Keratinocyte (primary cell): Measurements from ENCODE around the gene PRKCE. TPM values are rescaled to one million over a fixed set of nuclear protein-coding genes. Genes with fewer than 3 reads are reported as not detected.

Experiments used
- DNase-seq: peaks from one replicate; pipeline ENCODE4 v3.0.0-alpha.2; 2011; ENCODE audit warnings: low read depth, missing footprints, low spot score
- FAIRE-seq: peaks from 2 replicates; lab custom pipeline; 2011; peaks lifted over from hg19 to GRCh38; lab: Jason Lieb, UNC
- H2AFZ ChIP-seq: 2 replicates; pipeline ENCODE4 v1.6.0; 2012; ENCODE audit warnings: low read length, control low read depth, inconsistent platforms; ENCODE audit not compliant: control insufficient read depth
- H3K27ac ChIP-seq: 2 replicates; pipeline ENCODE4 v1.5.1; 2011; ENCODE audit warnings: low read length; ENCODE audit not compliant: control insufficient read depth, insufficient read depth
- H3K27me3 ChIP-seq: 3 replicates; pipeline ENCODE4 v1.6.0; 2011; ENCODE audit warnings: low read length; ENCODE audit not compliant: control insufficient read depth, insufficient read depth; ENCODE audit errors: extremely low read depth
- H3K36me3 ChIP-seq, 2 experiments: 2 replicates in 1 of 2; 3 replicates in 1 of 2; pipeline ENCODE4 v1.5.1; 2011; ENCODE audit warnings: low read length in 2 of 2, mild to moderate bottlenecking in 1 of 2; ENCODE audit not compliant: control insufficient read depth in 2 of 2, insufficient read depth in 2 of 2; ENCODE audit errors: extremely low read depth in 1 of 2
- H3K4me1 ChIP-seq: 3 replicates; pipeline ENCODE4 v1.5.1; 2011; ENCODE audit warnings: low read length; ENCODE audit not compliant: control insufficient read depth, insufficient read depth; ENCODE audit errors: extremely low read depth
- H3K4me2 ChIP-seq: 3 replicates; pipeline ENCODE4 v1.6.0; 2011; ENCODE audit warnings: low read depth, low read length; ENCODE audit not compliant: control insufficient read depth, insufficient read depth; ENCODE audit errors: extremely low read depth
- H3K4me3 ChIP-seq, 3 experiments: fragments of 200-600 bp in 1 of 3; sonication (generic) in 1 of 3; 2 replicates in 2 of 3; 3 replicates in 1 of 3; pipeline ENCODE4 v1.5.1; 2011 to 2016; ENCODE audit warnings: low read length in 3 of 3, mild to moderate bottlenecking in 3 of 3, control low read depth in 2 of 3, inconsistent platforms in 1 of 3, low read depth in 1 of 3, mixed read lengths in 1 of 3, mixed run types in 1 of 3, moderate library complexity in 1 of 3; ENCODE audit not compliant: control insufficient read depth in 2 of 3, insufficient read depth in 2 of 3; ENCODE audit errors: extremely low read depth in 1 of 3
- H3K79me2 ChIP-seq: 2 replicates; pipeline ENCODE4 v1.6.0; 2012; ENCODE audit warnings: low read length; ENCODE audit not compliant: control insufficient read depth, insufficient read depth
- H3K9ac ChIP-seq: 3 replicates; pipeline ENCODE4 v1.6.0; 2011; ENCODE audit warnings: low read length; ENCODE audit not compliant: control insufficient read depth, insufficient read depth; ENCODE audit errors: extremely low read depth
- H3K9me1 ChIP-seq: 3 replicates; pipeline ENCODE4 v1.6.0; 2011; ENCODE audit warnings: low read length; ENCODE audit not compliant: control insufficient read depth, insufficient read depth; ENCODE audit errors: extremely low read depth
- H3K9me3 ChIP-seq: 2 replicates; pipeline ENCODE4 v1.5.1; 2012; ENCODE audit warnings: low read depth, low read length; ENCODE audit not compliant: control insufficient read depth
- H4K20me1 ChIP-seq: 3 replicates; pipeline ENCODE4 v1.6.0; 2011; ENCODE audit warnings: low read length; ENCODE audit not compliant: control insufficient read depth, insufficient read depth; ENCODE audit errors: extremely low read depth
- EZH2 ChIP-seq: IDR thresholded peaks from one replicate; pipeline ENCODE4 v1.6.1; 2012; ENCODE audit warnings: inconsistent platforms, mild to moderate bottlenecking, low read length, moderate library complexity
- dilution Hi-C: fragments of 300-500 bp; cut with MboI; formaldehyde crosslinking; loops from one replicate; pipeline ENCODE4 v1.7.0; 2020; ENCODE audit warnings: low sequenced_read_pairs; ENCODE audit not compliant: extremely low pct_ligation_motif_present
- polyA plus RNA-seq, 5 experiments: library from polyadenylated mRNA; depleted of rRNA in 3 of 5; stranded (reverse) in 3 of 5; stranded (forward) in 1 of 5; unstranded in 1 of 5; fragments of >200 nt; gene quantifications; 1 replicate in 1 of 5; 2 replicates in 3 of 5; 3 replicates in 1 of 5; pipeline versions ENCODE4 v1.2.1 to v1.2.3, GENCODE V29; 2011 to 2012; ENCODE audit warnings: missing spikeins in 2 of 5, low read depth in 1 of 5, low replicate concordance in 1 of 5
- TF ChIP-seq, protein P1 (sequence below), 3 experiments: IDR thresholded peaks in 1 of 3; conservative IDR thresholded peaks in 1 of 3; optimal IDR thresholded peaks in 1 of 3; 2 replicates in 2 of 3; 3 replicates in 1 of 3; pipeline versions ENCODE3 to v1.5.1; 2011; ENCODE audit warnings: low read length in 3 of 3, mild to moderate bottlenecking in 3 of 3, moderate library complexity in 2 of 3, control low read depth in 1 of 3, inconsistent platforms in 1 of 3; ENCODE audit not compliant: insufficient read depth in 2 of 3; ENCODE audit errors: extremely low read depth in 1 of 3

PRKCE gene
- polyA plus RNA-seq, 1 donor (not counting 4 experiments of a cell fraction or from before 2014, with no cell fraction given), result 2.0 TPM

DNA sequence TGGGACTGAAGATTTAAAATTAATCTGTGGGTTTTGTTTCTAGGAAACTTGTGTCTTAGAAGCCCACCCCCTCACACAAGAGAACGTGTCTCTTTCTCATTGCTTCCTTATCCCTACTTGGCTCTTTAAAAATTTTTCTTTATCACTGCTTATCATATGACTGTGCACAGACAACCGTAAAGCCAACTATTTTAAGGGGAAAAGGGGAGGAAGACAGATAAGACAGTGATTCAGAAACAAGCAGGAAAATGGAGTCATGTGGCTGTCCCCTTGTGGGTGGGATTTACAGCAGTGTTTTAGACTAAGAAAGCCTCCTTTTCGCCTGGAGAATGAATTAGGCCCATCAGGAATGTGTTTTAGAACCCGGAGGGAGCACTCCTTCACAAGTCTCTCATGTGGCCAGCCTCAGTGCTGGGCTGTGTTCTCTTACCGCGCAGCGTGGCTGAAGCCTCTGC, 17.6 kb downstream of the PRKCE start:
- no peaks in the 10 kb centered on the region for H3K9me3 ChIP-seq
- TF ChIP-seq EZH2, result no peak
- TF ChIP-seq, protein P1, sequence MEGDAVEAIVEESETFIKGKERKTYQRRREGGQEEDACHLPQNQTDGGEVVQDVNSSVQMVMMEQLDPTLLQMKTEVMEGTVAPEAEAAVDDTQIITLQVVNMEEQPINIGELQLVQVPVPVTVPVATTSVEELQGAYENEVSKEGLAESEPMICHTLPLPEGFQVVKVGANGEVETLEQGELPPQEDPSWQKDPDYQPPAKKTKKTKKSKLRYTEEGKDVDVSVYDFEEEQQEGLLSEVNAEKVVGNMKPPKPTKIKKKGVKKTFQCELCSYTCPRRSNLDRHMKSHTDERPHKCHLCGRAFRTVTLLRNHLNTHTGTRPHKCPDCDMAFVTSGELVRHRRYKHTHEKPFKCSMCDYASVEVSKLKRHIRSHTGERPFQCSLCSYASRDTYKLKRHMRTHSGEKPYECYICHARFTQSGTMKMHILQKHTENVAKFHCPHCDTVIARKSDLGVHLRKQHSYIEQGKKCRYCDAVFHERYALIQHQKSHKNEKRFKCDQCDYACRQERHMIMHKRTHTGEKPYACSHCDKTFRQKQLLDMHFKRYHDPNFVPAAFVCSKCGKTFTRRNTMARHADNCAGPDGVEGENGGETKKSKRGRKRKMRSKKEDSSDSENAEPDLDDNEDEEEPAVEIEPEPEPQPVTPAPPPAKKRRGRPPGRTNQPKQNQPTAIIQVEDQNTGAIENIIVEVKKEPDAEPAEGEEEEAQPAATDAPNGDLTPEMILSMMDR (optimal IDR thresholded peaks at IDR 0.05 in 1 of 3, IDR thresholded peaks at IDR 0.05 in 1 of 3, conservative IDR thresholded peaks at IDR 0.05 in 1 of 3; ENCODE audit: extremely low read depth in 1 of 3, insufficient read depth in 2 of 3, low read length in 3 of 3), result no peak
- no peaks in the 10 kb centered on the region for H3K9me1 ChIP-seq
- no peak overlapping the region for H3K4me2 ChIP-seq
- no peak for FAIRE-seq
- H3K36me3 ChIP-seq, result no peaks in the 10 kb centered on the region
- H3K27ac ChIP-seq, result no peak overlapping the region
- H3K27me3 ChIP-seq, result no peaks in the 10 kb centered on the region
- dilution Hi-C loops, result no loop called here
- H3K9ac ChIP-seq, result no peak overlapping the region
- DNase-seq, result no peak
- no peaks in the 10 kb centered on the region for H4K20me1 ChIP-seq
- H2AFZ ChIP-seq, result no peak overlapping the region
- no peak overlapping the region for H3K4me3 ChIP-seq
- H3K4me1 ChIP-seq, result no peaks in the 10 kb centered on the region
- H3K79me2 ChIP-seq, result no peaks in the 10 kb centered on the region

- Histone ChIP-seq H3K4me2 (no peak overlapping the region), H3K9me3 (no peaks in the 10 kb centered on the region), H3K79me2 (no peaks in the 10 kb centered on the region), H4K20me1 (no peaks in the 10 kb centered on the region), H3K27ac (no peak overlapping the region), H3K9ac (no peak overlapping the region), H3K4me1 (peaks cover 16% of the 10 kb centered on the region), H3K4me3 (no peak overlapping the region), H3K27me3 (no peaks in the 10 kb centered on the region), H3K9me1 (no peaks in the 10 kb centered on the region), H2AFZ (no peak overlapping the region), H3K36me3 (no peaks in the 10 kb centered on the region)
- dilution Hi-C loops, result no loop called here
- FAIRE-seq (no peak), DNase-seq (no peak)
- TF ChIP-seq, protein P1 (optimal IDR thresholded peaks at IDR 0.05 in 1 of 3, IDR thresholded peaks at IDR 0.05 in 1 of 3, conservative IDR thresholded peaks at IDR 0.05 in 1 of 3; ENCODE audit: extremely low read depth in 1 of 3, insufficient read depth in 2 of 3, low read length in 3 of 3), result no peak
- TF ChIP-seq EZH2, result no peak
Measured at GRCh38 chr2:45670646-45671045, 19.2 kb downstream of the PRKCE start.
